ENCODE data around the gene VPS50.

VPS50 gene

DNA sequence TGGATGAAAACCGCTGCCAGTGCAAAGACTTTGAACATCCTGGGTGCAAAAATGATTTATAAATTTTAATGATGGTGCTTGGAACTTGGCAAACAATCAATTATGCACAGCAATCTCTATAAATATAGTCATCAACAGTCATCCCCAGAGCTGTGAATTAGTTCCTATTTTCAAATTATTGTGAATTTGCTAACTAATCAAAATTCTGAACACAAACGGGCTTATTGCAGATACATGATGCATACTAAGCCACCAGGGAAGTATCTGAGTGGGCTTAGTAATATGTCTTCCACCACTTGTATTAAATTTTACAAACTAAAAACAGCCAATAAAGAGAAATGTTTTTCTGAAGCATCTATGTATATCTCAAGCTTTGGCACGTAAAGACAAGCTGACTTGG lies 177.2 kb downstream of the VPS50 start:
- DNase-seq = no peak
